CD4-positive, alpha-beta T cell treated with Interleukin-10 for 1 hour (primary cell): Measurements from ENCODE around the gene RIMBP2.
"Not testable (repeated sequence)": the region's sequence is repeated elsewhere in the genome, so short reads cannot be mapped to it uniquely, and the experiment has no call there.

Experiments used
- DNase-seq: peaks from one replicate; pipeline ENCODE4 v3.0.0-alpha.2; 2020

RIMBP2 gene

DNA sequence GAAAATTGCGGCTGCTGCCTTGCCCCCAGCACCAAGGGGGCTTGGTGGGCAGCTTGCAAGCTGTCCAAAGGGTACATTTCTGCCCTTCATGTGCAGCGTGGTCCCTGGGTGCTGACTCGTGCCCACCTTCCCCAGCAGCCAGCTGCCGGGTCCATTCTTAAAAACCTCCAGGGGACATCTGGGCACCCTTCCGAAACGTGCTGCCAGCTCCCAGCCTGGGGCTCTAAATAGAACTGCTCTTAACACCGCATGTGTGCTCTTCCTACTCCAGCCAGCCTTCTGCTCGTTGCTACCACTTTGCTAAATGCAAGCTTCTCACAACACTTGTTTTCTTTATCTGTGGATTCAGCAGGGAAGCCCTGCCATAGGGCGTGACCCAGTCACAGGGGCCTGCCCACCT is 66.0 kb downstream of the RIMBP2 start:
- no peak for DNase-seq

DNA sequence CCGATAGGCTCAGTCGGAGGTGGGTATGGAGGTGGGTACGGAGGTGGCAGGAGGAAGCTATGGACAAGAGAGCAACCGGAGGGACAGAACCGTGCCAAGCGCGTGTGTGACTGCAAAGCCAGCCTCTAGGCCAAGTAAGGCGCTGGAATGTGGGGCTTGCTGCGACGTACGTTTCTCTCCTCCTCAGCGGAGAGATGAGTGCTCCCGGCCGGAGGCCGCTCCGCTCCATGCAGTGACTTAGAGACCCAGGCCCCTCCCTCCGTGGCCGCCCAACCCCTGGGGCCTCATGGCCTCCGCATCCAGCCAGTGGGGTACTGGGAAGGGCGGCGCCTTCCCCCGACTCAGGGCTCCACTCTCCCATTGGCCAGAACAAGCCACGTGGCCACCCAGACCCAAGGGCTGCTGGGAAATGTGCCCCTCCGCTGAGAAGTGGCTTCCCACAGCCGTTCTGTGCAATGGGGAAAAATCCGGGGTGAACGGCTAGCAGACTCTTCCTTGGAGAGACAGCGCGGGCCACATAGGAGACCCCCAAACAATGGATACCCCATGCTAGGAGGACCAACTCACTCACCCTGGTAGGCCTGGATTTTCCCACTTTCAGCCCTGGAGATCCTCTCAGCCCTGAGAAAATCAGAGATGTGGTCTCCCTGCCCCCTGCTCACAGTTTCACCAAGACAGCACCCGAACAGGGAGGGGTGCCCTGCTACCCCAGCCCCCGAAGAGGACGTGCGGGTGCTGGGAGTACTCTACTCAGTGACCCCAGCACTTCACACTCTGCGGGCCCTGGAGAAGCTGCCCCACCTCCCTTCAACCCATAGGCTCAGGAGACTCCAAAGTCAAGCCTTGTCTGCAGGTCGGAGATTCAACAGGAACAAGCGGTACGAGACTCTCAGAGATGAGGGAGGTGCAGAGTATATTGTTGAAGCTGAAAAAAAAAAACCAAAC is 66.7 kb downstream of the RIMBP2 start:
- DNase-seq: no peak

DNA sequence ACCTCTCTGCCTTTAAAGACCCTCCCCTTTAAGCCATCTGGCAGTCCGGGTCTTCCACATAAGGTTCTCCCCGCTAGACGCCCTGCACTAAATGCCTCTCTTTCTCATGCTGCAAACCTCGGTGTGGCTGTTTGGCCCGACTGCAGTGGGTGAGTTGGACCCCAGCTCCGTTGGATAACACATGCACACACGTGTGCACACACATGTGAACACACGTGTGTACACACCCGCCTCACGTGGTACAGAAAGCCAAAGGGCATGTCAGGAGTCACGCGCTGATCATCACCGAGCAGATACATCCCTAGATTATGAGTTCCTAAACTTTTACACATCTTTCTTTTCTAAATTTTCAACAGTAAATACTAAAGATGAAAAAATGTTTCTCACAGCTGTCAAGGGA is 68.3 kb downstream of the RIMBP2 start:
- DNase-seq: no peak

DNA sequence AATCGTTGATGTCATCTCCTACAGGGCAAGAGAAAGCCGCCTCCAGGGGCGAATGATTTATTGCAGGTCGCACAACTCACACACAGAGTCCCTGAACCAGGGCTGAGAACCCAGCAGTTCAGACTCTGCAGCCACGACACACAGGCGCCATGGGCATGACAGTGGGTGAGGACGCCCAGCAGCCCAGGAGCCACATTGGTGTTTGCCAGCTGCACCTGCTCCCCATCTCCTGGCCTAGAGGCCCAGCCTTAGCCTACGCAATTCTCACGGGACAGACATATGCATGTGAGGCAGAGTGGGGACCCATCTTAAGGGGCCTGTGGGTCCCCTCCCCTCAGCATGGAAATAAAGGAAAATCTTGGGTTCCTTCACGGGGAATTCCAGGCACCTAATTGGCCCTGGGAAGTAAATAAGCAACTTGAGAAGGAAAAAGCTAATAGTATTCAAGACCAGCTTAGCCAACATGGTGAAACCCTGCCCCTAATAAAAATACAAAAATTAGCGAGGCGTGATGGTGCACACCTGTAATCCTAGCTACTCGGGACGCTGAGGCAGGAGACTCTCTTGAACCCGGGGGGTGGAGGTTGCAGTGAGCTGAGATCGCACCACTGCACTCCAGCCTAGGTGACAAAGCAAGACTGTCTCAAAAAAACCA is 69.3 kb downstream of the RIMBP2 start:
- no peak for DNase-seq

DNA sequence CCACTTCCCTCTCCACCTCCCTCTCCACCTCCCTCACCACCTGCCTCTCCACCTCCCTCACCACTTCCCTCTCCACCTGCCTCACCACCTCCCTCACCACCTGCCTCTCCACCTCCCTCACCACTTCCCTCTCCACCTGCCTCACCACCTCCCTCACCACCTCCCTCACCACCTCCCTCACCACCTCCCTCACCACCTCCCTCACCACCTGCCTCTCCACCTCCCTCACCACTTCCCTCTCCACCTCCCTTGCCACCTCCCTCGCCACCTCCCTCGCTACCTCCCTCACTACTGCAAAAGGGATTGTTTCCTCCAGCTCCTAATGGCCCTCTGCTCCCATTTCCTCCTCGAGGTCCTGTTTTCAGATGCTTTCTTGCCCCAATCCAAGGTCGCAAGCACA is 69.9 kb downstream of the RIMBP2 start:
- DNase-seq: not testable (repeated sequence)

DNA sequence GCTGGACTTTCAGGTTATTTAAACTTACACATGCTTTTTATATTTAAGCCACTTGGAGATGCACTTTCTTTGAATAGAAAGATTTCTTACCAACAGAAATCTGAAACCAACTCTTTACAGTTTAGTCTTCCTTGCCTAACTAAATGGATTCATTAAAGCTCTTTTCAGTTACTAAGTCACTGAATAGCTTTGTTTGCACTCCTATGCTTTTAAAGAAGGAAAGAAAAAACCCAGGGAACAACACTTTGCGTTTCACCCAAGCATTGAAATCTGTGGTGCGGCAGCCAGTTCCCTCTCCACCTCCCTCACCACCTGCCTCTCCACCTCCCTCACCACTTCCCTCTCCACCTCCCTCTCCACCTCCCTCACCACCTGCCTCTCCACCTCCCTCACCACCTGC is 70.3 kb downstream of the RIMBP2 start:
- DNase-seq: no peak

DNA sequence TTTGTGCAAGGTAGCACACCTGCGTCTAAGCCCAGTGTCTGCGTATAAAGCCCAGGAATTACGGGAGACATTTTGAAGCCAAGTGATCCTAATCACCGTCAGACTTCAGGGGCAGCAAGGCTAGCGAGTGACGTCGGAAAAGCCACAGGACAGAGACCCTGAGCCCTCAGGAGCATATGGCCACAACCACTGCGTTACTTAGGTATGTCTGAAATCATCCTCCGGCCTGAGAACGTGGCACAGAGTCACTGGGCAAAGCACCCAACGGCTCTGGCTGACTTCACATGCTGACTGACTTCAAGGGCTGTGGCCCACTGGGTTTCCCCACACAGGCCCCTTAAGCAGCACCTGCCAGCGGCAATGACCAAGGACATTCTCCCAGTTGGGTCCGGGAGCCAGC is 71.5 kb downstream of the RIMBP2 start:
- no peak for DNase-seq

DNA sequence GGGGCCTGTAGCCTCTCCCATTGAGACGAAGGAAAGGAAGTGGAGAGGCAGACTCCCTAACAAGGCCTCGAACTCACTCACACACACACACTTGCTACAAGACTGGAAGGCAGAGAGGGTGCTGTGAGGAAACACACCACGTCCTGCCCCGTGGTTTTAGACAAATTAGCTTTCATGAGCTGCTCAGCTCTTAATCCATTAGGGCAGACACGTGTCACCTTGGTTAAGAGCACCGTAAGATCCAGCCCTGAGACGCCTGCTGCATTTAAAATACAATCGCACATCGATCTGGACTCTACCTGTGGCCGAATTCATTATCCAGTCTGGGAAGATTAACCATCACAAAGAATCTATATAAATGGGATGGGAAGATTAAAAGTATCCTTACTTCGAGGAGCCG is 72.0 kb downstream of the RIMBP2 start:
- no peak for DNase-seq

DNA sequence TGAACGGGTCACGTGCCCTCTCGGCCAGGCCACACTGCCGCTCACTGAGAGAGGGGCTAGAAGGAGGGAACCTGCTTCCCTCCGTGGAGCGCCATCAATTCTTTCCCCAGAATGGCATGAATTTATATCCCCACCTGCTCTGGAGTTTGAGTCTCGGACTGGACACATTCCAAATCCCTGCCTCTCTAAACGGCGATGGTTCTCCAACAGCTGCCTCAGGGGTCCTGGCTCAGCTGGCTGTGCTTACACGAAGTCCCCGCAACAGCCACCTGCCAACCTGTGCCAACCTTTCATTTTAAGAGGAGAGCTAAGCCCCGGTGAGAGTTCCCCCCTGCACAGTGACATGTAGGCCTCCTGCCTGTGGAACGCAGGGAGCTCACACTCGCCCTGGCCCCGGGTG is 73.2 kb downstream of the RIMBP2 start:
- no peak for DNase-seq

DNA sequence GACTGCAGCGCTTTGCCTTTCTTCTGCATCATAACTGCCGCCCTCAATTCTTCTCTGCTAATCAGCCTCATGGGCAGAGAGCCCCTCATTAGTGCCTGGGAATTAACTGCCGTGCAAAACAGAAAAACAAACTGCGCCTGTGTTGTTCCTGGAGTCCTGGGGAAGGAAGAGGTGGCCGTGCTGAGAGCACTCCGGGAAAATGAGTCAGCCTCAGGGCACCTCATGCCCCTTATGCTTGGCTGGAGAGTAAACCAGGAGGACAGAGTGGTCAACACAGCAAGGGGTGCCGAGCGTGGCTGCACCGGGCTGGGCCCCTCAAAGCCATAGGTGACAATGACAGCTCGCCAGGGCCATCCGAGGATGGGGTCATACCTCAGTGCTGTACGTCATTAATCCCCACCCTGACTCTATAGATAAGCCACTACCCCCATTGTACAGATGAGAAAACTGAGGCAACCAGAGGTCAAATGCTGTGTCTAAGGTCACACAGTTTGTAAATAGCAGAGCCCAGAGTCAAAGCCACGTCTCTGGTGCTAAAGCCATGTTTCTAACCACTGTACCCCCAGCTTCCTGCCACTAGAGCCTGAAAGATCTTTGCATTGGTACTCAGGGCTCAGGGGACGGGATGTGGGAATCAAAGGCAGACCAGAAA is 74.4 kb downstream of the RIMBP2 start:
- DNase-seq: no peak

DNA sequence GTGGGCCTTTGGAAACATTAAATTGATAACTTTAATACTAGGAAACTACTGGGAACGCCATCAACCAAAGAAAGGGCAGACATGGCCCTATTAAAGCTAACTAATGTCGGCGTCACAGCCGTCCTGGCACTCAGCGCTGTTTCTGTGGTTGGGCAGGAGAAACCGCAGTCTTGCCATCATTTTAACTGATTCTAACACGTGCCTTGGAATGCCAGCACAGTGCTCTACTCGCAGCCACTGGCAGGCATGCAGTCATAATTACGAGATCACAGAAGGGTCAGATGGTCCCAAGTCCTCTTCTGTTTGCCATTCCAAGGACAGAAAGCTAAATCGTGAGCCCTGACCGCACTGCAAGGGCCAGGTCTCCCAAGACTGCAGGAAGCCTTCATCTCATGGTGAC is 75.2 kb downstream of the RIMBP2 start:
- no peak for DNase-seq

DNA sequence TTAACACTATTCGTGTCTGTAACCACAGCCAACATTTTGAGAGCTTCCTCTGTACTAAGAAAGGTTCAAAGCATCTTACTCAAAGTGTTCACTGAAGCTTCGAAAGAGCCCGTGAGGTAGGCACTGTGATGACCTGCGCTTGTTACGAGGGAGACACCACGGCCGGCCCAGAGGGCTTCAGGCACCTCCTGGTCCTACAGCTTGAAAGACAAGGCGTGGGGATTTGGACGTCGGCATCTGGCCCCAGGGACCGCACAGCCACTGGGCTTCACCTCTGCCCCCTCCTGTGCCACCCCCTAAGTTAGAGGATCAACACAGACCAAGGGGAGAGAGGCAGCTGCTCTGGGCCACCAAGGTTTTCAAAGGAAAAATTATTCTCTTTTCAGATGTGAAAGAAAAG is 75.6 kb downstream of the RIMBP2 start:
- no peak for DNase-seq

DNA sequence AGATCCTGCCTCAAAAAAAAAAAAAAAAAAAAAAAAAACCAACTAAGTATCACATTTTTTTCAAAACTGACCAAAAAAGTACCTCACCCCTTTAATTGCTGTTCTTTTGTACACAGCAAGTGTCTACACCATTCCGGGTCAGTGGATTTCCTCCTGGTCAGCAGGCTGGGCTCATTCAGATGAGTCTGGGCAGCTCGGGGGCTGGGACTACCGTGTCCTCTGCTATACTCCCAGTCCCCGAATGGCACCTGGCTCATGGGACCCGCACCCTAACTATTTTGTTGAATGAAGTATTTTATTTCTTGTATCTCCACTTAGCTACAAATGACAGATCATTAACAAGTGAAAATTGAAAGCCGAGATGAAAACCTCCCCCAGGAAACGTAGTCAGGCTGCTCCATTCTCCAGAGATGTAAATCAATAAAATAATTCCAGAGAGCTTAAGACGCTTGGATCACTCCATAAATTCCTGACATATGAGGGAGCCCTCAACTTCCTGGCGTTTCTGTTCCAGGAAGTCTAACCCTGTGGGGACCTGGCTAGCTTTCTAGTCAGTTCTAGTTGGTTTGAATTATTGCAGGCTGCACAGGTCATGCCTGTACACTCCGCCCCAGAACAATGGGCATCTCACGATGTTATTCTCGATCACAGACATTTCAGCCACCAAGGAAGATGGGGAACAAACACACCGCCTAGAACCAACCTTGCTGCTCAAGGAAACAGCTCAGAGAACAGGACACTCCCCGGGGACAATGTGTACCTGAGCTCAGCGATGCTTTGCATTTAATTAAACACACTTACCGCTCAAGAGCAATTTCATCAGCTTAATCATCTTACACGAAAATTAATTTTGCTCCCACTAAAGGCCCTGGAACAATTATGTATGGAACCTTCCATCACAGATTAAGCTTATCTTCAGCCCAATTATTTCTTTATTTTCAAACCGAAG is 76.3 kb downstream of the RIMBP2 start:
- DNase-seq: no peak

DNA sequence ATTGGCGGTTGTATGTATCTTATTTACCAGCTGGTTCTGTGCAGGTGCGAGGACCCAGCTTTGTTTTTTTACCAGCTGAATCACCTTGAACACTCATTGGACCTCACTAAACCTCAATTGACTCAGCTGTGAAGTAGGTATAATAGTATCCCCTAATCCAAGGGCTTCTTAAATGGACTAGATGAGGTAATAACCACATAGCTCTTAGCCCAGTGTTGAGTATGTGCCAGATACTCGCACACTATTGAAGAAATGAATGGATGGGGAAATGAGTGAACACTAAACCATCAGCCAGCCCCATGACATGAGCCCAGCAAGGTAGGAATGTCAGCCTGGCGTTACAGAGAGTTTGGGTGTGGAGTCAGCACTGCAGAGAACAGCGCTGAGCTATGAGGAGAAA is 79.7 kb downstream of the RIMBP2 start:
- no peak for DNase-seq

DNA sequence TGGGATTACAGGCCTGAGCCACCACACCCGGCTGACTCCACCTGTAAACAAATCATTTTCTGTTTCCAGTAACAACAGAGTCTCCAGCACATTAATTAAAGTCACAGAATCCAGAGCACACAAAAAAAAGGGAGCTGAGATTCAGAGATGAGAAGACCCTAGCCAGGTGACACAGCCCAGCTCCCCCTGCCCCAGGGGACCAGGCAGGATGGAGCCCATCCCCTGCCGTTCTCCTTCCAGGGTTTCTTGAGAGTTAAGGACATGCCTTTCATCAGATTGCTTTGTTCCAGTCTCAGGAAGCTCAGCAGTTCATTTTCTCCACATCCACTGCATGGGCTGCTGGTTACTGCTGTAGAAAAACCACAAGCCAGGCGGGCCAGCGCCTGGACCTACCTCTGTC is 81.2 kb downstream of the RIMBP2 start:
- DNase-seq: no peak

DNA sequence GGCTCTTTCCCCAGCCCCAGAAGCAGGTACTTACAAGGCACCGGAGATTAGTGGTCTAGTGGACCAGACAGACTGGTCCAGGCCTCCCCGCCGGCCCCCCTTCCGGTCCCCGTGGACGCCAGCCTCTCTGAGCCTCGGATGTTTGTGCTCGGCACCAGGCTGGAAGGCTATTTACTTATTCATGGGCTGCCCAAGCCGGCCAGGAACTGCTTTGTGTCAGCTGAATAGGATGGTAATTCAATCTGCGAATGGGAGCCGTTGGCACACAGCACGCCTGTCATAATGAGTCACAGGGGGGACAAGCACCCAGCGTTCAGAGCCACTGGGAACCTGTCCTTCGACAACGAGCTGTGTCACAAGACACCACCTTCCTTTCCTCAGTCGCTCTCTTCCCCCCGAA is 82.3 kb downstream of the RIMBP2 start:
- no peak for DNase-seq

DNA sequence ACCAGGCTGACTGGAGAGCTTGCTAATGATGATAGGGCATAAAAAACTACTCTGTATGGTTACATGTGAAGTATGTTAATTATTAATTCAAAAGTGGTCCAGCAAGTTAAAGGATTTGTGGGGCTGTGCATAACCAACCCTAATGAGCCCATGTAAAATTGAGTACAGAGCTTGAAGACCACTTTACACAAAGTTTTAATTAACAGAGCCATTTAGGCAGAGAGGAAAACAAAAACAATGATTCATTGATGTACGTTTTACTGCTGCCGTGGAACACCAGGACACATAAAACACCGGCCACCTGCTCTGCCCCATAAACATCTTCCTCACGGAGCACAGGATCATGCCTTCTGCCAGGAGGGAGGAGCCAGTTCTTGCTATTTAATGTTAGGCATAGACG is 83.5 kb downstream of the RIMBP2 start:
- no peak for DNase-seq

DNA sequence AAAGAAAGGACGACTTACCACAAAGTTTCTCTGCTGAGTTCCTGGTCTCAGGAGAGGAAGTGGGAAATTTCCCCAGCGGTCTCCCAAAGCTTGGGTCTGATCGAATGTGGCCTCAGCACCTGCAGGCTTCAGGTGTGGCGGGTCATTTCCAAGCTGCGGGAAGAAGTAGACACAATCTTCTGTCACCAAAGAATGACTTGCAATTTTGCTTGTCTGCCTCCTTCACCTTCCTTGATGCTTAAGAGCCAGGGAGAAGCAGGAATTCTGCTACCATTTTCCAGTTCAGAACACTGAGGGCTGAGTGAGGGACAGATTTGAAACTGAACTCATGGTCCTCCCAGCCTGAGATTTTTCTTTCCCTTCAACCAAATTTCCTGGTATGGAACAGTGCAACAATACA is 87.8 kb downstream of the RIMBP2 start:
- DNase-seq: no peak

DNA sequence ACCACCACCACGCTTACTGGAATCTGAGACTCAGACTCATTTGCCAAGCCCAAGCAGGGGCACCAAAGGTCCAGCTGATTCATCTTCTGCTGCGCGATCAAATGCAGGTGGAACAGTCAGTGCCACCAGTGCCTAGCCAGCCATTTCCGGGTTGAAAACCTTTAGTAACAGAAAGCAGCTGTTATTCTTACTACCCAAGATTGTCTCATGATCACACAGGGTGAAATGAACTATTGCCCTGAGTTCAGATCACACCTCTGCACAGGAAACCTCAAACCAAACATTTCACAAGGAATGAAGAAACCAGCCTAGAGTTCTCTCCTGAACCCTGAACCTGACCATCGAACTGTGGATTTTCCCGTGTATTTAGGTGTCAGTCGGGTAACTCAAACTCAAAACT is 88.9 kb downstream of the RIMBP2 start:
- DNase-seq: no peak

DNA sequence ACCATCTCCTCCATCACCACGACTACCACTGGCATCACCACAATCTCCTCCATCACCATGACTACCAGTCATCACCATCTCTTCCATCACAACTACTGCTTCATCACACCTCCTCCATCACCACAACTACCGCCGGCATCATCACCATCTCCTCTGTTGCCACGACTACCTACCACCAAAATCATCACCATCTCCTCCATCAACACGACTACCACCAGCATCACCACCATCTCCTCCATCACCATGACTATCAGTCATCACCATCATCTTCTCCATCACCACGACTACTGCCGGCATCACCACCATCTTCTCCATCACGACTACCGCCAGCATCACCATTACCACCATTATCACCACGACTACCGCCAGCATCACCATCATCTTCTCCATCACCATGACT is 89.5 kb downstream of the RIMBP2 start:
- no peak for DNase-seq

DNA sequence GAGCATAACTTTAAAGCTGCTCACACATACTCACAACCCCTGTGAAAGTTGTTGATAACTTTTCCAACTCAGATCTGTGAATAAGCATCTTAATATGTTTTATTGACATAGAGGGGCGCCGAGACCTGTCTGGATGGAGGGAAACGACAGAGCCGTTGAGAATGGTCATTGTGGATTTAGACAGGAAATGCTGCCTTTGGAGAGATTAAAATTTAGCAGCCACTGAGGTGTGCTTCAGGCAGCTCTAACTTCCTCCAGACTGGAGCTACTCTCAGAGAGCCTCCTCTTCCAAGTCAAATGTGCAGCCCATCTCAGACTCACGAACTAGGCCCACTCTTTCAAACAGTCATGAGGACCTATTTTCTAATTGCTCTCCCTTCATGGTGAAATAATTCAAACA is 90.9 kb downstream of the RIMBP2 start:
- DNase-seq: no peak

DNA sequence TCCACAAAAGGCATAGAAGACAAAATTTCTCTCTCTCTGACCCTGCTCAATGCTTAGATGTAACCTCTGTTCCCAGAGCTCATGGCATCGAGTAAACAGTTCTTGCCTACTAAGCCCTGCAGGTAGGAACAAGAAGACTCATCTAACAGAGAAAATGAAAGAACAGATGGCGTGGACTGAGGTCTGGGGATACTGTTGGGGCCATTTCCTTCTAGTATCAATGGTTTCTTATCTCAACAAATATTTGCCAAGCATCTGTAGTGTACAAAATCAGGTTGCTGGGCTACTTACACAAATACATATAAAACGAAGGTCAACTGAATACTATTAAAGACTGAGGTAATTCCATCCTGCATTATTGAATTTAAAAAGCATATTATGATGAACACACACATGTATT is 93.3 kb downstream of the RIMBP2 start:
- DNase-seq: no peak
